Stomach smooth muscle (tissue), 2 donors: ENCODE results near the gene RABL2A.
"Not testable (repeated sequence)": the region's sequence is repeated elsewhere in the genome, so short reads cannot be mapped to it uniquely, and the experiment has no call there.

Source experiments
- H3K27ac ChIP-seq: one replicate; pipeline ENCODE4 v1.7.0; 2013; ENCODE audit warnings: mild to moderate bottlenecking, low read length, inconsistent platforms
- H3K27me3 ChIP-seq, 2 donors: one replicate each; pipeline ENCODE4 v1.7.0; 2013; ENCODE audit warnings: low read length in 2 of 2; ENCODE audit not compliant: insufficient read depth in 2 of 2, control insufficient read depth in 1 of 2
- H3K36me3 ChIP-seq, 2 donors: one replicate each; pipeline ENCODE4 v1.7.0; 2013; ENCODE audit warnings: low read length in 2 of 2; ENCODE audit not compliant: control insufficient read depth in 2 of 2, insufficient read depth in 2 of 2
- H3K4me1 ChIP-seq: one replicate; pipeline ENCODE4 v1.7.0; 2013; ENCODE audit warnings: low read length; ENCODE audit not compliant: control insufficient read depth, insufficient read depth
- H3K4me3 ChIP-seq, 2 donors: one replicate each; pipeline ENCODE4 v1.7.0; 2013; ENCODE audit warnings: low read length in 2 of 2
- H3K9ac ChIP-seq, 2 donors: one replicate each; pipeline ENCODE4 v1.7.0; 2013; ENCODE audit warnings: low read length in 2 of 2, mild to moderate bottlenecking in 1 of 2
- H3K9me3 ChIP-seq, 2 donors: one replicate each; pipeline ENCODE4 v1.7.0; 2013; ENCODE audit warnings: low read length in 2 of 2; ENCODE audit not compliant: control insufficient read depth in 2 of 2
- donor health status: healthy.
- donor health status: Pancreatic carcinoma.

The RABL2A gene

DNA sequence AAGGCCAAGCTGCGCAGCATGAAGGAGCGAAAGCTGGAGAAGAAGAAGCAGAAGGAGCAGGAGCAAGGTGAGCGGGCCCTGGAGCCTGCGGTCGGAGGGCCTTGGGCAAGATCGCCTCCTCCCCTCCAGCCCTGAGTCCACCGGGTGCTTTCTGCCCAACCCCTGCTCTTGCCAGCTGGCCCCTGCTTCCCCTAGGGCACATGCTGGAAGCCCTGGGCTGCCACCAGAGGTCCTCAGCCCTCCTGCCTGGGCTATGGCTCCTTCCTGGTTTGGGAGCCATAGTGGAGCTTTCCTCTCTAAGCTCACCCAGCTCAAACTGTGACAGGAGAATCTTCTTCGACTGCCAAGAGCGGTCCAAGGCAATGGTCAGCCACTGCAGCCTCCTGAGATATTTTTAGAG, 29.5 kb upstream of the RABL2A start:
- H3K27ac ChIP-seq, H3K27me3 ChIP-seq, H3K36me3 ChIP-seq, H3K9me3 ChIP-seq, H3K4me1 ChIP-seq, H3K9ac ChIP-seq, H3K4me3 ChIP-seq: not testable (repeated sequence)

DNA sequence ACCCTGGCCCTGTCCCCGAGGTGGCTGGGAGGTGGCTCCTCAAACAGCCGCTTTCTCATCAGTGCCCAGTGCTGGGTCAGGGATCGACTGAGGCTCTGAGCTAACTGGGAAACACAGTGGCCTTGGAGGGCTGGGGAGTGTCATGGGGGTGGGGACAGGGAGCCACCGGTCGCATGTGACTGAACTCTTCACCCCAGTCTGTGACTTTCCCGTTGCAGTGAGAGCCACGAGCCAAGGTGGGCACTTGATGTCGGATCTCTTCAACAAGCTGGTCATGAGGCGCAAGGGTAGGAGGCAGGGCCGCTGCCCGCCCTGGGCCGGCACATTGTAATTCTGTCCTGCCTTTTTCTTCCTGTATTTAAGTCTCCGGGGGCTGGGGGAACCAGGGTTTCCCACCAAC, 28.9 kb upstream of the RABL2A start:
- H3K36me3 ChIP-seq, H3K27me3 ChIP-seq, H3K9ac ChIP-seq, H3K27ac ChIP-seq, H3K4me3 ChIP-seq, H3K9me3 ChIP-seq, H3K4me1 ChIP-seq: not testable (repeated sequence)

DNA sequence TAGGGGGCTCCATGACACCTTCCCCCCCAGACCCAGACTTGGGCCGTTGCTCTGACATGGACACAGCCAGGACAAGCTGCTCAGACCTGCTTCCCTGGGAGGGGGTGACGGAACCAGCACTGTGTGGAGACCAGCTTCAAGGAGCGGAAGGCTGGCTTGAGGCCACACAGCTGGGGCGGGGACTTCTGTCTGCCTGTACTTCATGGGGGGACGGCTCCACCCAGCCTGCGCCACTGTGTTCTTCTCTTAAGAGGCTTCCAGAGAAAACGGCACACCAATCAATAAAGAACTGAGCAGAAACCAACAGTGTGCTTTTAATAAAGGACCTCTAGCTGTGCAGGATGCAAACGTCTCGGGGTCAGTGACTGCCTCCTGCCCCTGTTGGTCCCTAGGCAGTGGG, 28.3 kb upstream of the RABL2A start:
- H3K4me3 ChIP-seq, H3K9me3 ChIP-seq, H3K9ac ChIP-seq, H3K27me3 ChIP-seq, H3K27ac ChIP-seq, H3K4me1 ChIP-seq, H3K36me3 ChIP-seq: not testable (repeated sequence)

DNA sequence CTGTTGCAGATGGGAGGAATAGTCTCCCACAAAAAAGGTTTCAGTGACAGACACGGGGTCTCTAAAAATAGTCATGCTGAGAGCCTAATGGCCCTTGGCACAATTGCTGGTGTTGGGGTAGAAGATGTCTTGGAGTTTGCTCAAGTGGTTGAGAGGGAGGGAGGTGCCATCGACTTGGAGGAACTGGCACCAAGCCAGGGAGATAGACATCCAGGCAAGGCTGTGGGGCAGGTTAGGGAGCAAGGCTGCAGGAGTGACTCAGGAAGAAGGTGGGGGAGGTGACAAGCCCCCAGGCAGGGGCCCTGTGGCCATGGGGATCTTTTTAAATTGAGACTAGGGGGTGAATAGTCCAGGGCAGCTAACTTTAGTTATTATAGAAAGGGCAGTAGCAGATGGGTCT, 27.9 kb upstream of the RABL2A start:
- H3K4me1 ChIP-seq, H3K27ac ChIP-seq, H3K27me3 ChIP-seq, H3K4me3 ChIP-seq, H3K9me3 ChIP-seq, H3K9ac ChIP-seq, H3K36me3 ChIP-seq: not testable (repeated sequence)

DNA sequence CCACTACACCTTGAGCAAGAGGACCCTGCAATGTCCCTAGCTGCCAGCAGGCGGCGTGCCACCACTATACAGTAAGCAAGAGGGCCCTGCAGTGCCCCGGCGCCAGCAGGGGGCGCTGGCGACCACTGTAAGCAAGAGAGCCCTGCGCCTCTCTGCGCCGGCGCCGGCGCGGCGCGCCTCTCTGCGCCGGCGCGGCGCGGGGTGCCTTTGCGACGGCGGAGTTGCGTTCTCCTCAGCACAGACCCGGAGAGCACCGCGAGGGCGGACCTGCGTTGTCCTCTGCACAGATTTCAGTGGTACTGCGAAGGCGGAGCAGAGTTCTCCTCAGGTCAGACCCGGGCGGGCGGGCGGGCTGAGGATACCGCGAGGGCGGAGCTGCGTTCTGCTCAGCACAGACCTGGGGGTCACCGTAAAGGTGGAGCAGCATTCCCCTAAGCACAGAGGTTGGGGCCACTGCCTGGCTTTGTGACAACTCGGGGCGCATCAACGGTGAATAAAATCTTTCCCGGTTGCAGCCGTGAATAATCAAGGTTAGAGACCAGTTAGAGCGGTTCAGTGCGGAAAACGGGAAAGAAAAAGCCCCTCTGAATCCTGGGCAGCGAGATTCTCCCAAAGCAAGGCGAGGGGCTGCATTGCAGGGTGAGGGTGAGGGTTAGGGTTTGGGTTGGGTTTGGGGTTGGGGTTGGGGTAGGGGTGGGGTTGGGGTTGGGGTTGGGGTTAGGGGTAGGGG, 24.9 kb upstream of the RABL2A start:
- H3K27ac ChIP-seq, H3K9ac ChIP-seq, H3K9me3 ChIP-seq, H3K27me3 ChIP-seq, H3K36me3 ChIP-seq, H3K4me1 ChIP-seq, H3K4me3 ChIP-seq: not testable (repeated sequence)

DNA sequence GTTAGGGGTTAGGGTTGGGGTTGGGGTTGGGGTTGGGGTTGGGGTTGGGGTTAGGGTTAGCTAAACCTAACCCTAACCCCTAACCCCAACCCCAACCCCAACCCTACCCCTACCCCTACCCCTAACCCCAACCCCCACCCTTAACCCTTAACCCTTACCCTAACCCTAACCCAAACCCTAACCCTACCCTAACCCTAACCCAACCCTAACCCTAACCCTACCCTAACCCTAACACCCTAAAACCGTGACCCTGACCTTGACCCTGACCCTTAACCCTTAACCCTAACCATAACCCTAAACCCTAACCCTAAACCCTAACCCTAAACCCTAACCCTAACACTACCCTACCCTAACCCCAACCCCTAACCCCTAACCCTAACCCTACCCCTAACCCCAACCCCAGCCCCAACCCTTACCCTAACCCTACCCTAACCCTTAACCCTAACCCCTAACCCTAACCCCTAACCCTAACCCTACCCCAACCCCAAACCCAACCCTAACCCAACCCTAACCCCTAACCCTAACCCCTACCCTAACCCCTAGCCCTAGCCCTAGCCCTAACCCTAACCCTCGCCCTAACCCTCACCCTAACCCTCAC, 24.1 kb upstream of the RABL2A start:
- H3K27ac ChIP-seq, result peak overlapping the region; percentile 82
- peak overlapping the region; percentile 72 for H3K9ac ChIP-seq
- peaks cover 5% of the 10 kb centered on the region for H3K4me1 ChIP-seq
- no peaks in the 10 kb centered on the region for H3K9me3 ChIP-seq
- no peaks in the 10 kb centered on the region for H3K27me3 ChIP-seq
- H3K36me3 ChIP-seq, result no peaks in the 10 kb centered on the region
- H3K4me3 ChIP-seq, result peak overlapping the region; percentile 72 to 75

DNA sequence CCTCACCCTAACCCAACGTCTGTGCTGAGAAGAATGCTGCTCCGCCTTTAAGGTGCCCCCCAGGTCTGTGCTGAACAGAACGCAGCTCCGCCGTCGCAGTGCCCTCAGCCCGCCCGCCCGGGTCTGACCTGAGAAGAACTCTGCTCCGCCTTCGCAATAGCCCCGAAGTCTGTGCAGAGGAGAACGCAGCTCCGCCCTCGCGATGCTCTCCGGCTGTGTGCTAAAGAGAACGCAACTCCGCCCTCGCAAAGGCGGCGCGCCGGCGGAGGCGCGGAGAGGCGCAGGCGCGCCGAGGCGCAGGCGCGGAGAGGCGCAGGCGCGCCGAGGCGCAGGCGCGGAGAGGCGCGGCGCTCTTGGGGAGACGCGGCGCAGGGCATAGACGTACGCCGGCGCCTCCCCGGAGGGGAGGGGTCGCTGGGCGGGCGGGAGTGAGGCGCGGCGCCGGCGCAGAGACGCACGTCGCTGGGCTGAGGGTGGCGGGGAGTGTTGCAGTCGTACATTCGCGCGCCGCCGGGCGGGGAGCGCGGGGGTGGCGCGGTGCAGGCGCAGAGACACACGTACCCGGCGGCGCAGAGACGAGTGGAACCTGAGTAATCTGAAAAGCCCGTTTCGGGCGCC, 23.5 kb upstream of the RABL2A start:
- H3K27ac ChIP-seq, result peak overlapping the region; percentile 82
- H3K4me1 ChIP-seq, H3K9me3 ChIP-seq, H3K36me3 ChIP-seq, H3K27me3 ChIP-seq: not testable (repeated sequence)
- H3K4me3 ChIP-seq, result peak overlapping the region; percentile 72 to 75
- H3K9ac ChIP-seq, result peak overlapping the region; percentile 72

DNA sequence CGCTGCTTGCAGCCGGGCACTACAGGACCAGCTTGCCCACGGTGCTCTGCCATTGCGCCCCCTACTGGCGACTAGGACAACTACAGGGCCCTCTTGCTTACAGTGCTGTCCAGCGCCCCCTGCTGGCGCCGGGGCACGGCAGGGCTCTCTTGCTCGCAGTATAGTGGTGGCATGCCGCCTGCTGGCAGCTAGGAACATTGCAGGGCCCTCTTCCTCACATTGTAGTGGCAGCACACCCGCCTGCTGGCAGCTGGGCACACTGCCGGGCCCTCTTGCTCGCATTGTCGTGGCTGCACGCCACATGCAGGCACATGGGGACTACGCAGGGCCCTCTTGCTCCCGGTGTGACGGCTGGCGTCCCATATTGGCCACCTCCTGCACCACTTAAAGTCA, 23.0 kb upstream of the RABL2A start:
- H3K9ac ChIP-seq, H3K4me1 ChIP-seq, H3K36me3 ChIP-seq, H3K27me3 ChIP-seq, H3K9me3 ChIP-seq: not testable (repeated sequence)
- Histone ChIP-seq H3K4me3 (peak overlapping the region; percentile 35 to 62), H3K27ac (peak overlapping the region; percentile 46)

DNA sequence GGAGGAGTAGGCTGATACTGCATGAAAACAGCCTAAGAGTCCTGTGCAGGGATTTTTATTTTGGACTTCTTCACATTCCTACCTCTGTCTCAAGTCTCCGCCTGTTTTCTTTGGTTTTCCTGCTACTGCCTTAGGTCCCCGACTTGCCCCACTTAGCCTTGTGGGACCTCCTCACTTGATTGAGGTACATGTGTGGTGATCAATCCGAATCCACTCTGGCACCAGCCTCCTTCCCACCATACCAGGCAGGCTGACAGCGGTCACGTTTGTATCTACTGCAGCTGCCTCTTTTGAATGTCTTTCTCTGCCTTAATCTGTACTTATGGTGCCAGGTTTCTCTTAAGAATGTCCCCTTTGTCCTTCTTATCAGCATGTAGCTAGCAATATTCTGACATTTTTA, 22.4 kb upstream of the RABL2A start:
- not testable (repeated sequence) for H3K4me1 ChIP-seq, H3K9ac ChIP-seq, H3K9me3 ChIP-seq, H3K4me3 ChIP-seq, H3K27me3 ChIP-seq, H3K27ac ChIP-seq, H3K36me3 ChIP-seq

DNA sequence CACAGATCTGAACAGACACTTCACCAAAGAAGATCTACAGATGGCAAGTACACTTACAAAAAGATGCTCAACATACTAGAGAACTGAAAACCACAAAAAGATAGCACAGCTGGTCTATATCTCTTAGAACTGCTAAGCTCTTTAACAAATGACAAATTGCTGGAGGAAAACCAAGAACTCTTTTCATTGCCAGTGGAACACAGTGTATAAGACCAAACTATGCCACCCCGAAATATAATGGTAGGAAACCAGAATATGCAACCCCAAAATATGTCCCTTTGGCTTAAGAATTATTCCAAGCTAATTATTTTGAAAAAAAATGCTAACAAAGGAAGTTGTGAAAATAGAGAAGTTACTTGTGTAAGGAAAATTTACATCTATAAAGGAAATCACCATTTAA, 21.0 kb upstream of the RABL2A start:
- not testable (repeated sequence) for H3K9me3 ChIP-seq

DNA sequence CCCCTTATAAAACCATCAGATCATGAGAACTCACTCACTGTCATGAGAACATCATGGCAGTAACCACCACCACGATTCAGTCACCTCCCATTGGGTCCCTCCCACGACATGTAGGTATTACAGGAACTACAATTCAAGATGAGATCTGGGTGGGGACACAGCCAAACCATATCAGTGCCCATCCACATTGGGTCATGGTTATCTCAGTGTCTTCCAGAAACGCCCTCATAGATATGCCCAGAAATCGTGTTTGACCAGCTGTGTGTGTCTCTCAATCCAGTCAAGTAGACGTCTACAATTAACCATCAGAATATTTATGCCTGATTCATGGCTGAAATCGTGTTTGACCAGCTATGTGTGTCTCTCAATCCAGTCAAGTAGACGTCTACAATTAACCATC, 17.2 kb upstream of the RABL2A start:
- not testable (repeated sequence) for H3K27me3 ChIP-seq, H3K9ac ChIP-seq, H3K9me3 ChIP-seq, H3K36me3 ChIP-seq, H3K4me3 ChIP-seq, H3K4me1 ChIP-seq, H3K27ac ChIP-seq

More for the DNA sequence above, 21.0 kb upstream of the RABL2A start:
- not testable (repeated sequence) for H3K4me3 ChIP-seq, H3K27me3 ChIP-seq, H3K36me3 ChIP-seq, H3K9ac ChIP-seq, H3K4me1 ChIP-seq, H3K27ac ChIP-seq
